HL-60 (cell line): ENCODE measurements around the gene FBXL5.

ENCODE experiments used
- TF ChIP-seq, protein P1 (sequence below): IDR thresholded peaks from one replicate; pipeline ENCODE4 v1.5.1; 2011; ENCODE audit warnings: low read length, control low read depth, inconsistent platforms; ENCODE audit not compliant: insufficient read depth
- TF ChIP-seq, protein P2 (sequence below): IDR thresholded peaks from 2 replicates; pipeline ENCODE4 v1.6.1; 2012; ENCODE audit warnings: low read depth; ENCODE audit not compliant: insufficient replicate concordance

DNA sequence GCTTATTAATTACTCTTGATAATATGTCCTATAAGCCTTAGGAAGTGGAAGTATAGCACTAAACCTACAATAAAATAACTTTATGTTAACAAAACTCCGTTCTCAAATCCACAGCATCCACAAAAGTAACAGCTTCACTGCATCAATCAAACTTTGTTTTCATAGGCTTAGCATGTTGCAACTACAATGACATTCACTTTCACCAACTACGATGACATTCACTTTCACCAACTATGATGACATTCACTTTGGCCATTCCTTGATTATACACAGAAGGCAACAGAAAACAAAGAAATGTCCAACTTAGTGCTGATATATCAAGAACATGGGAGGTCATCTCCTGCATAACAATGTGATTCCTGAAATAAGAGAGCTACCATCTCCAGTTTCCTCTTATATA lies 44.3 kb downstream of the FBXL5 start:
- TF ChIP-seq, protein P1, sequence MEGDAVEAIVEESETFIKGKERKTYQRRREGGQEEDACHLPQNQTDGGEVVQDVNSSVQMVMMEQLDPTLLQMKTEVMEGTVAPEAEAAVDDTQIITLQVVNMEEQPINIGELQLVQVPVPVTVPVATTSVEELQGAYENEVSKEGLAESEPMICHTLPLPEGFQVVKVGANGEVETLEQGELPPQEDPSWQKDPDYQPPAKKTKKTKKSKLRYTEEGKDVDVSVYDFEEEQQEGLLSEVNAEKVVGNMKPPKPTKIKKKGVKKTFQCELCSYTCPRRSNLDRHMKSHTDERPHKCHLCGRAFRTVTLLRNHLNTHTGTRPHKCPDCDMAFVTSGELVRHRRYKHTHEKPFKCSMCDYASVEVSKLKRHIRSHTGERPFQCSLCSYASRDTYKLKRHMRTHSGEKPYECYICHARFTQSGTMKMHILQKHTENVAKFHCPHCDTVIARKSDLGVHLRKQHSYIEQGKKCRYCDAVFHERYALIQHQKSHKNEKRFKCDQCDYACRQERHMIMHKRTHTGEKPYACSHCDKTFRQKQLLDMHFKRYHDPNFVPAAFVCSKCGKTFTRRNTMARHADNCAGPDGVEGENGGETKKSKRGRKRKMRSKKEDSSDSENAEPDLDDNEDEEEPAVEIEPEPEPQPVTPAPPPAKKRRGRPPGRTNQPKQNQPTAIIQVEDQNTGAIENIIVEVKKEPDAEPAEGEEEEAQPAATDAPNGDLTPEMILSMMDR, result no peak
- TF ChIP-seq, protein P2, sequence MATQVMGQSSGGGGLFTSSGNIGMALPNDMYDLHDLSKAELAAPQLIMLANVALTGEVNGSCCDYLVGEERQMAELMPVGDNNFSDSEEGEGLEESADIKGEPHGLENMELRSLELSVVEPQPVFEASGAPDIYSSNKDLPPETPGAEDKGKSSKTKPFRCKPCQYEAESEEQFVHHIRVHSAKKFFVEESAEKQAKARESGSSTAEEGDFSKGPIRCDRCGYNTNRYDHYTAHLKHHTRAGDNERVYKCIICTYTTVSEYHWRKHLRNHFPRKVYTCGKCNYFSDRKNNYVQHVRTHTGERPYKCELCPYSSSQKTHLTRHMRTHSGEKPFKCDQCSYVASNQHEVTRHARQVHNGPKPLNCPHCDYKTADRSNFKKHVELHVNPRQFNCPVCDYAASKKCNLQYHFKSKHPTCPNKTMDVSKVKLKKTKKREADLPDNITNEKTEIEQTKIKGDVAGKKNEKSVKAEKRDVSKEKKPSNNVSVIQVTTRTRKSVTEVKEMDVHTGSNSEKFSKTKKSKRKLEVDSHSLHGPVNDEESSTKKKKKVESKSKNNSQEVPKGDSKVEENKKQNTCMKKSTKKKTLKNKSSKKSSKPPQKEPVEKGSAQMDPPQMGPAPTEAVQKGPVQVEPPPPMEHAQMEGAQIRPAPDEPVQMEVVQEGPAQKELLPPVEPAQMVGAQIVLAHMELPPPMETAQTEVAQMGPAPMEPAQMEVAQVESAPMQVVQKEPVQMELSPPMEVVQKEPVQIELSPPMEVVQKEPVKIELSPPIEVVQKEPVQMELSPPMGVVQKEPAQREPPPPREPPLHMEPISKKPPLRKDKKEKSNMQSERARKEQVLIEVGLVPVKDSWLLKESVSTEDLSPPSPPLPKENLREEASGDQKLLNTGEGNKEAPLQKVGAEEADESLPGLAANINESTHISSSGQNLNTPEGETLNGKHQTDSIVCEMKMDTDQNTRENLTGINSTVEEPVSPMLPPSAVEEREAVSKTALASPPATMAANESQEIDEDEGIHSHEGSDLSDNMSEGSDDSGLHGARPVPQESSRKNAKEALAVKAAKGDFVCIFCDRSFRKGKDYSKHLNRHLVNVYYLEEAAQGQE, result no peak
